Adrenal gland (tissue), 5 donors: ENCODE data around the gene RDH12.

Experiments used
- CTCF ChIP-seq, 6 experiments: fragments of 450-650 bp in 4 of 6; fragments of 200-600 bp in 2 of 6; sonication (generic) in 1 of 6; IDR thresholded peaks; 1 replicate in 5 of 6; 2 replicates in 1 of 6; pipeline versions ENCODE4 v1.5.1 to v1.8.0; 2016 to 2021; ENCODE audit warnings: antibody characterized with exemption in 6 of 6, mild to moderate bottlenecking in 2 of 6, moderate library complexity in 1 of 6
- POLR2A ChIP-seq, 2 donors: fragments of 450-650 bp; IDR thresholded peaks; one replicate each; pipeline ENCODE4 v1.6.1; 2017; ENCODE audit warnings: antibody characterized with exemption in 2 of 2, mild to moderate bottlenecking in 2 of 2, moderate library complexity in 1 of 2
- donor health status: DM: no; HTN: no; CAD: no.

GRCh38 chr14:67674480-67675218 lies 27.0 kb upstream of the RDH12 start, which contains the start of gene VTI1B:
- TF ChIP-seq CTCF (IDR thresholded peaks at IDR 0.05), result peak in 1 of 6 experiments; percentile 1
- peak; percentile 27 to 40 for TF ChIP-seq POLR2A (IDR thresholded peaks at IDR 0.05)
